Measurements from ENCODE around the gene ADGRB2.
"Not testable (repeated sequence)": the region's sequence is repeated elsewhere in the genome, so short reads cannot be mapped to it uniquely, and the experiment has no call there.

The ADGRB2 gene

GRCh38 chr1:31715087-31715872 lies 48.9 kb downstream of the ADGRB2 start:
- DNase-seq, result peak; percentile 17 to 40
- TF ChIP-seq GATA1 (IDR thresholded peaks at IDR 0.05; ENCODE audit: low read depth, low read length) (no peak), POLR2A (IDR thresholded peaks at IDR 0.05; ENCODE audit: low read length) (no peak)

DNA sequence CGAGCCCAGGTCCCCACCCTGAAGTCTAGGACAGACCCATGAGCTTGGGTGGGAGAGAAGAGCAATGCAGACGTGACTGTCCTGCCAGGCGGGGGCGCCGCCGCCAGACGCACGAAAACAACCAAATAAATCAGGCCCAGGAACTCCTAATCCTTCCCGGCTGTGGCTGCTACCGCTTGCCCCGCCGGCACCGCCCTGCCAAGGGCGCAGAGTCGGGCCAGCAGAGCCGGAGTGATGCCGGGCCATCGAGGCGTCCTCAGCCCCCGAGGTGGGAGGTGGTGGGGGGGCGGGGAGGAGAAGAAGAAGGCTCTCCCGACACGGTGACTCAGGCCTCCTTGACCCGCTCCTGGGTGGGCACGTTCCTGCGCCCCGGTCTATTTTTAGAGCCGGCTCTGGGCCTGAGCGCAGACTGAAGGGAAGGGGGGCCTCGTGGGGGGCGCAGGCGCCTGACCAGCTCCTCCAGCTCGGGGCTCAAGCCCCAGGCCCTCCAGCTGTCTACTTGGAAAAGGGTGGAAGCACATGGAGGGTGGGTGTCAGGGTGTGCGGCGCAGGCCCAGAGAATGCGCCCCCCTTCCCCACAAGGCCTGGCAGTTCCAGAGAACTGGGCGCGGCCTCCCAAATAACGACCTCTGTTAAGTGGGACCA lies 49.6 kb downstream of the ADGRB2 start:
- peak; percentile 11 to 28 for DNase-seq
- TF ChIP-seq POLR2A (IDR thresholded peaks at IDR 0.05; ENCODE audit: low read length) (no peak), GATA1 (IDR thresholded peaks at IDR 0.05; ENCODE audit: low read depth, low read length) (no peak)

GRCh38 chr1:31712630-31713029 lies 51.5 kb downstream of the ADGRB2 start:
- TF ChIP-seq POLR2A (IDR thresholded peaks at IDR 0.05; ENCODE audit: low read length), result no peak
- TF ChIP-seq GATA1 (IDR thresholded peaks at IDR 0.05; ENCODE audit: low read depth, low read length), result no peak
- no peak for DNase-seq

DNA sequence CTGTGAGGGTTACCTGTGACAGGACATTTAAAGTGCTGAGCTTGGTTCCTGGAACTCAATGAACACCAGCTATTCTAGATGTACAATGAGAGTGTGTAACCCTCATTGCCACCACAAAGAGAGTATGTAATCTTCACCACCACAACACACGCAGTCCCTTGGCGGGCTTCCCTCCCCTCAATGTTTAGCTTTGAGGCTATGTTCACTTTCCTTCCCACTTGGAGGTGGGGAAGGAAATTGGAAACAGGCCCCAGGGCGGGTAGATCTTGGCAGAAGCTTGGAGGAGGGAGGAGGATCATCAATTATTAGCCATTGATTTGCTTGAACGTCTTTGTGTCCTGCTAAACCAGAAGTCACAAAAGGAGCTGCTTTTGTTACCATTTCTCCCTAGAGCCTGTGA lies 52.1 kb downstream of the ADGRB2 start:
- no peak for DNase-seq
- TF ChIP-seq POLR2A (IDR thresholded peaks at IDR 0.05; ENCODE audit: low read length) (no peak), GATA1 (IDR thresholded peaks at IDR 0.05; ENCODE audit: low read depth, low read length) (no peak)

DNA sequence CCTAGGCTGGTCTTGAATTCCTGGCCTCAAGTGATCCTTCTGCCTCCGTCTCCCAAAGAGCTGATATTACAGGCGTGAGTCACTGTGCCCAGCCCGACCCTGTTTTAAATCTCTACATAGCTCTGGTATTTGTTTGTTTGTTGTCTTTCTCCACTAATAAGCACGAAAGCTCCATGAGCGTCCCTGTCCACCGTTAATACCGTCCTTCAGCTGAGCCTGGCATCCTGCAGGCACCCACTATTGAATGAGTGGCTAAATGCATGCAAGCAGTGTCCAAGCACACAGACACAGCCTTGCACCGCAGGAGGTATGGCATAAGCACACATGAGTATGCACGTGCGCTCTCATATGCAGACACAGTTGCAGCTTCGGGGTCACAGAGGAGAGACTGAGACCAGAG lies 55.8 kb downstream of the ADGRB2 start:
- no peak for DNase-seq
- no peak for TF ChIP-seq GATA1 (IDR thresholded peaks at IDR 0.05; ENCODE audit: low read depth, low read length)
- TF ChIP-seq POLR2A (IDR thresholded peaks at IDR 0.05; ENCODE audit: low read length), result no peak

- no peak for DNase-seq
- TF ChIP-seq GATA1 (IDR thresholded peaks at IDR 0.05; ENCODE audit: low read depth, low read length) (no peak), POLR2A (IDR thresholded peaks at IDR 0.05; ENCODE audit: low read length) (no peak)
These were observed 56.4 kb downstream of the ADGRB2 start for GRCh38 chr1:31707711-31708110.

- not testable (repeated sequence) for DNase-seq
These were observed 57.0 kb downstream of the ADGRB2 start for GRCh38 chr1:31707059-31707600.

GRCh38 chr1:31706384-31707058 lies 57.6 kb downstream of the ADGRB2 start:
- DNase-seq, result no peak
- TF ChIP-seq POLR2A (IDR thresholded peaks at IDR 0.05; ENCODE audit: low read length), result no peak
- TF ChIP-seq GATA1 (IDR thresholded peaks at IDR 0.05; ENCODE audit: low read depth, low read length), result no peak

DNA sequence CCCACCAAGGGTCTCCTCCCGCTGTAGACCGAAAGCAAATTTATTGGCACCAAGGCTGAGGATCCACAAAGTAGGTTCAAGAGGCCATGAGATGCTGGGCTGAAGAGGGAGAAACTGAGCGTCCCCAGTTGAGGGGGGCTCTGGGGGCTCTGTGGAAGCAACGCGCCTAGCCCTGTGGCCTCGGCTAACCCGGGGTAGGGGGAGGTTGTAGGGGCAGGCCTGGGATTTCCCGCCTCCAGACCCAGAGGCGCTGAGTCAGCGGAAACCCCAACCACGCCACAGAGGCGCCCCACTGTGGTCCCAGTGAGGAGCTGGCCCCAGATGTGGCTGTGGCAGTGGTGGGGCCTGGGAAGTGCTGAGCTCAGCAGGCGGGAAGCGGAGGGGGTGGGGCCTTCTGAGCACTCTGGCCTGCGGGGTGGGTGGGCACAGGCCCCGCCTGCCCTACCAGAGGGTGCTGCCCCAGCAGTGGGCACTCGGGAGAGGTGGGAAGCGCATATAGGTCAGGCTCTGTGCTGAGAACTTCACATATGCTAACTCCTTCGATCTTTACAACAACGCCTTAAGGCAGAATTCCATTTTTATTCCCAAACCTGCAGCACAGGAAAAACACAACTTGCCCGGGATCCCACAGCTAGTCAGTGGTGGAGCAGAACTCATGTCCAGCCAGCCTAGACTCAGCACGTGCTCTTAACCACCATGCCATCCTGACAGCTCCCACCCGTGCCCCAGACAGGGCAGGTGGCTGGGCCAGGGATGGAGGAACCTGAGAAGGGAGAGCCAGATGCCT lies 58.9 kb downstream of the ADGRB2 start:
- no peak for TF ChIP-seq GATA1 (IDR thresholded peaks at IDR 0.05; ENCODE audit: low read depth, low read length)
- TF ChIP-seq POLR2A (IDR thresholded peaks at IDR 0.05; ENCODE audit: low read length), result no peak
- DNase-seq, result peak; percentile 17 to 34

DNA sequence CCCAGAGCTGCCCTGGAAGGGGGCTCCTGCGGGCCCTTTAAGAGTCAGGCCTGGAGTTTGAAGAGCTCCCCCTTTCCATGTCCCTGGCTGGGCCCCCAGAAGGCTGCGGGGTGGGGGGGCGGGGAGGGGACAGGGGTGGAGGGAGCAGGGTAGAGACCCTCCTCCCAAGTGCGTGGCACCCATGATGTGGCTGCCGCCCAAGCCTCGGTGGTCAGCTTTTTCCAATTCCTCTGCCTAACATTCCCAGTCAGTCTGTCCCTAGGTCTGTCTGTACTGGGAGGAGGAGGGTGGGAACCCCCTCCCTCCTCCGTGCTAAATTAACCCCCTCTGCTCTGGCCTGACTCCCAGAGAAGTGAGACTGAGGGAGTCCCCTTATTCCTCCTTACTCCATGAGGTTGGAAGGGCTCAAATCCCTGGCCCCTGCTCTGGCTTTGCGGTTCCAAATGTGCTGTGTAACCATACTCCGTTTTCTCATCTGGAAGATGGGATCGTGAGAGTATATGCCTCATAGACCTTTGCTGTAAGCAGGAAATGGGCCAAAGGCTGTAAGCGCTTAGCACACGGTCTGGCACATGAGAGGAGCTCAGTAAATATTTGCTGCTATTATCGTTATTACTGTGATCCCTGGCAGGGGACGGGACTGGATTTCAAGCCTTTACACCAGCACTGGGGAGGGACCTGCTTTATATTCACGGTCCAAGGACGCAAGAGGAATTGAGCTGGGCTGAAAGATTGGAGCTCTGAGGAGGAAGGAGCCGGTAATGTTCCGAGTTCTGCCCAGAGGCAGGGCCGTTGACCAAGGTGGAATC lies 59.7 kb downstream of the ADGRB2 start:
- TF ChIP-seq POLR2A (IDR thresholded peaks at IDR 0.05; ENCODE audit: low read length), result no peak
- TF ChIP-seq GATA1 (IDR thresholded peaks at IDR 0.05; ENCODE audit: low read depth, low read length), result no peak
- peak in 1 of 2 experiments; percentile 10 for DNase-seq

- TF ChIP-seq GATA1 (IDR thresholded peaks at IDR 0.05; ENCODE audit: low read depth, low read length) (no peak), POLR2A (IDR thresholded peaks at IDR 0.05; ENCODE audit: low read length) (no peak)
- DNase-seq, result no peak
These were observed 60.5 kb downstream of the ADGRB2 start, which contains the start of gene COL16A1 for GRCh38 chr1:31703431-31704270. COL16A1 (minus strand) TSS chr1:31704017; CDS start chr1:31702193, 1,824 bp downstream.

DNA sequence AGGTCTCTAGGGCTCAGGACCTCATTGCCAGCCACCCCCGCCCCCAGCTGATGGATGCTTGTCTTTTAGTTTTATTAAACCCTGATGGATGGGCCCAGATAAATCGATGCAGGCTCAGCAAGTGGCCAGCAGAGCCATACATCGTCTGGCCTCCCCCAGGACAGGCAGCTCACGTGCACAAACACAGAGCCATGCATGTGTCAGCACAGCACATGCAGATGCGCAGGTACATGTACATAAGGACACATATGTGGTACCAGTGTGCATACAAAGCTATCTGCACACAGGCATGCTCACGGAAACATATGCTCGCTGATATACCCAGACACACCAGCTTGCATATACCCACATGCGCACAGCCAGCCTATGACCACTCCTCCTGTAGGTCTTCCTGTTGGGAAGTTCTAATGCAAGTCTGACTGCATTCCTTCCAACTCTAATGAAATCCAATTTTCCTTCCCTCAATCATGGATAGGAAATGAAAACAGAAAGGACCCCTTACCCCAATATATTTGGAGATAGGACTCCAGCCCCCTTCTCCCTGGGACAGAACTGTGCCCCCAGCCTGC lies 61.2 kb downstream of the ADGRB2 start:
- TF ChIP-seq POLR2A (IDR thresholded peaks at IDR 0.05; ENCODE audit: low read length) (no peak), GATA1 (IDR thresholded peaks at IDR 0.05; ENCODE audit: low read depth, low read length) (no peak)
- DNase-seq, result no peak
